Rectal smooth muscle tissue (tissue), 1 donor: ENCODE results near the gene RNF13.

ENCODE experiments used
- H3K27ac ChIP-seq: one replicate; pipeline ENCODE4 v1.7.0; 2013; ENCODE audit warnings: low read depth, low read length, inconsistent platforms
- H3K27me3 ChIP-seq: one replicate; pipeline ENCODE4 v1.7.0; 2013; ENCODE audit warnings: low read length; ENCODE audit not compliant: control insufficient read depth, insufficient read depth
- H3K36me3 ChIP-seq: one replicate; pipeline ENCODE4 v1.7.0; 2013; ENCODE audit warnings: low read length; ENCODE audit not compliant: control insufficient read depth, insufficient read depth
- H3K4me1 ChIP-seq: one replicate; pipeline ENCODE4 v1.7.0; 2013; ENCODE audit warnings: low read length; ENCODE audit not compliant: control insufficient read depth, insufficient read depth
- H3K4me3 ChIP-seq: one replicate; pipeline ENCODE4 v1.7.0; 2013; ENCODE audit warnings: low read length
- H3K9ac ChIP-seq: one replicate; pipeline ENCODE4 v1.7.0; 2013; ENCODE audit warnings: low read length

The RNF13 gene

DNA sequence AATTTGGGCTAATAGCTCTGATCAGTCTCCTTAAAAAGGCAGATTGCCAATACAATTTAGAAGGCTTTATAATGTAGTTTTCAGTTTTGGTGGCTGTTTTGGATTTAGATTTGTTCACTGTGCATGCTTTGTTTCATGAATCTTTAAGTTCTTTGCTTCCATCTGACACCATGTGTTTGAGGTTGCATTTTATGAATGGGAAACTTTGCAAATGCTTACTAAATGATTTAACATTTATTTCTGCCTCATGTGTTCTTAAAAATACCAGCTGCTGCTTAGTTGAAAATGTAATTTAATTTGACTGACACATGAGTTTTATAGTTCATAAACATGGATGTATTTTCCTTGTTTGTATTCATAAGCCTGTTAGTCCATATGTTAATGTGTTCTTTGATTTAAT, 78.6 kb downstream of the RNF13 start:
- no peak overlapping the region for H3K9ac ChIP-seq
- H3K4me1 ChIP-seq = no peaks in the 10 kb centered on the region
- no peak overlapping the region for H3K27ac ChIP-seq
- H3K4me3 ChIP-seq = no peak overlapping the region
- H3K27me3 ChIP-seq = no peaks in the 10 kb centered on the region
- no peaks in the 10 kb centered on the region for H3K36me3 ChIP-seq

GRCh38 chr3:149892371-149892770, 79.4 kb downstream of the RNF13 start:
- Histone ChIP-seq H3K27me3 (no peaks in the 10 kb centered on the region), H3K4me1 (no peaks in the 10 kb centered on the region), H3K36me3 (no peaks in the 10 kb centered on the region), H3K9ac (no peak overlapping the region), H3K4me3 (no peak overlapping the region), H3K27ac (no peak overlapping the region)

GRCh38 chr3:149894205-149894604, 81.2 kb downstream of the RNF13 start:
- Histone ChIP-seq H3K27ac (no peak overlapping the region), H3K4me3 (no peak overlapping the region), H3K9ac (no peak overlapping the region), H3K27me3 (no peaks in the 10 kb centered on the region), H3K36me3 (no peaks in the 10 kb centered on the region), H3K4me1 (no peaks in the 10 kb centered on the region)

DNA sequence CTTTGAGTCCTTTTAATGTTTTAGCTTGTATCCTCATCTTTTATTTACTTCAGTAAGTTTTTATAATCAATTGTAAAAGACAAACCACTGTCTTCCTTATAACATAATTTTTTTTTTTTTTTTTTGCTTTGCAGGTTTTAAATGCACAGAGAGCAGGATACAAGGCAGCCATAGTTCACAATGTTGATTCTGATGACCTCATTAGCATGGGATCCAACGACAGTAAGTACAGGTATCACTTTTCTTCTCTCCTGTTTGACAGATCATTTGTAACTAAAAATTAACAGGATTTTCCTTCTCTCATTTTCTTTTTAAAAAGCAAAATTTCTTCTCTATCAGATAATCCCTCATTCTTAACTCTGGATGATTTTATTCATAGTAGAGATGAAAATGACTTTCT, 82.3 kb downstream of the RNF13 start:
- Histone ChIP-seq H3K36me3 (no peaks in the 10 kb centered on the region), H3K27ac (no peak overlapping the region), H3K9ac (no peak overlapping the region), H3K4me3 (no peak overlapping the region), H3K27me3 (no peaks in the 10 kb centered on the region), H3K4me1 (no peaks in the 10 kb centered on the region)

GRCh38 chr3:149895769-149896168, 82.8 kb downstream of the RNF13 start:
- Histone ChIP-seq H3K4me3 (no peak overlapping the region), H3K4me1 (no peaks in the 10 kb centered on the region), H3K36me3 (no peaks in the 10 kb centered on the region), H3K9ac (no peak overlapping the region), H3K27me3 (no peaks in the 10 kb centered on the region), H3K27ac (no peak overlapping the region)

DNA sequence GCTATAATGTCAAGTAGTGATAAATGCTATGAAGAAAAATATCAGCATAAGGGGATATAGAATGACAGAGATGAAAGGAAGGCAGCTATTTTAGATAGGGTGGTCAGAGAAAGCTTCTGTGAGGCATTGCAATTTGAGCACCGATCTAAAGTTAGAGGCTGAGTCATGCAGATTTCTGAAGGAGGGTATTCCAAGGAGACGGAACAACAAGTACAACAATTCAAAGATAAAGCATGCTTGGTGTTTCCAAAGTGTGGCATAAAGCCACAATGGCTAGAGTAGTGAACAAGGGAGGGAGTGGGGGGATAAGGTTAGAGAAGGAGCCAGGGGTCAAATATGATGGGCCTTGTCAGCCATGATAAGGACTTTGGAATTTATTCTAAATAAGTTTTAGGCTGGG, 85.8 kb downstream of the RNF13 start:
- no peak overlapping the region for H3K27ac ChIP-seq
- H3K27me3 ChIP-seq = no peaks in the 10 kb centered on the region
- no peak overlapping the region for H3K9ac ChIP-seq
- H3K36me3 ChIP-seq = no peaks in the 10 kb centered on the region
- no peak overlapping the region for H3K4me3 ChIP-seq
- no peaks in the 10 kb centered on the region for H3K4me1 ChIP-seq

DNA sequence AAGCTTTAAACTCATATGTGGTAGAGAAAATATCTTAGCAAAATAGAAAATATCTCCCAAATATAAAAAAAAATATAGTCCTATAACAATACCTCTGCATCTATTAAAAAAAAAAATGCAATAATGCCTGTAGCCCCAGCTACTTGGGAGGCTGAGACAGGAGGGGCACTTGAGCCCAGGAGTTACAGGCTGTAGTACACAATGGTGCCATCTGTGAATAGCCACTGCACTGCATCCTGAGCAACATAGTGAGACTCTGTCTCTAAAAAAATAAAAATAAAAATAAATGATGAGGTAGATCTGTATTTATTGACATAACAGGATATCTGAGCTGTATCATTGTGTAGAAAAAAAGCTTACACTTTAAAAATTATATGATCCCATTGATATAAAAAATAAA, 87.3 kb downstream of the RNF13 start:
- no peak overlapping the region for H3K4me3 ChIP-seq
- no peak overlapping the region for H3K27ac ChIP-seq
- H3K27me3 ChIP-seq = no peaks in the 10 kb centered on the region

GRCh38 chr3:149901770-149902169, 88.8 kb downstream of the RNF13 start:
- Histone ChIP-seq H3K4me1 (no peaks in the 10 kb centered on the region), H3K36me3 (no peaks in the 10 kb centered on the region), H3K4me3 (no peak overlapping the region), H3K27ac (no peak overlapping the region), H3K27me3 (no peaks in the 10 kb centered on the region), H3K9ac (no peak overlapping the region)

More for the DNA sequence above, 87.3 kb downstream of the RNF13 start:
- Histone ChIP-seq H3K9ac (no peak overlapping the region), H3K36me3 (no peaks in the 10 kb centered on the region), H3K4me1 (no peaks in the 10 kb centered on the region)

DNA sequence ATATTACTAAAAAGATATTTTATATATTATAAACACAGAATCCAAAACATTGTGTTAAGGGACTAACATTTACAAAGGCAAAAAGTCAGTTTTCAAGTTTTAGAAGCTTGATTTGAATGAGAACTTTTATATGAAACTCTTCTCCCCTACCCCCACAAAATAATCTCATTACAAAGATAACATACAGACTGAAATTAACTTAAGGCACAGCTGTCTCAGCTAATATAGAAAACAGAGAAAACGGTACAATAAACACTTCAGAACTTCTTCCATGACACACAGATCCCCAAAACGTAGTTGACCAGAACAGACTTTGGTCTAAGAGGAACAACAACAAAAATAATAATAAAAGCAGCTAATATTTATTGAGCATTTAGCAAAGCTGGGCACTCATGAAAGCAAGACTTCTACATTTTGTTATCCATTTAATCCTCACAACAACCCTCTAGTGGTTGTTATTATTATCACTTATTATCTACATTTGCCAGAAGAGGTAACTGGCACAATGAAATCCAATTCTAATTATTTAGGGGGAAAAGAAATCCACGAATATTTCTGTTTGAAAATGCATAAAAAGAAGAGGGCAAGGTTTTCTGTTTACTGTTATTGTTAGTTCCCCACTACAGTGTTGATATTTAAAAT, 89.6 kb downstream of the RNF13 start:
- Histone ChIP-seq H3K27ac (no peak overlapping the region), H3K27me3 (no peaks in the 10 kb centered on the region), H3K4me1 (peaks cover 2% of the 10 kb centered on the region), H3K9ac (no peak overlapping the region), H3K4me3 (no peak overlapping the region), H3K36me3 (no peaks in the 10 kb centered on the region)

- Histone ChIP-seq H3K9ac (no peak overlapping the region), H3K4me1 (peaks cover 6% of the 10 kb centered on the region), H3K36me3 (no peaks in the 10 kb centered on the region), H3K4me3 (no peak overlapping the region), H3K27ac (no peak overlapping the region), H3K27me3 (no peaks in the 10 kb centered on the region)
Measured at GRCh38 chr3:149906036-149906435, 93.0 kb downstream of the RNF13 start.

DNA sequence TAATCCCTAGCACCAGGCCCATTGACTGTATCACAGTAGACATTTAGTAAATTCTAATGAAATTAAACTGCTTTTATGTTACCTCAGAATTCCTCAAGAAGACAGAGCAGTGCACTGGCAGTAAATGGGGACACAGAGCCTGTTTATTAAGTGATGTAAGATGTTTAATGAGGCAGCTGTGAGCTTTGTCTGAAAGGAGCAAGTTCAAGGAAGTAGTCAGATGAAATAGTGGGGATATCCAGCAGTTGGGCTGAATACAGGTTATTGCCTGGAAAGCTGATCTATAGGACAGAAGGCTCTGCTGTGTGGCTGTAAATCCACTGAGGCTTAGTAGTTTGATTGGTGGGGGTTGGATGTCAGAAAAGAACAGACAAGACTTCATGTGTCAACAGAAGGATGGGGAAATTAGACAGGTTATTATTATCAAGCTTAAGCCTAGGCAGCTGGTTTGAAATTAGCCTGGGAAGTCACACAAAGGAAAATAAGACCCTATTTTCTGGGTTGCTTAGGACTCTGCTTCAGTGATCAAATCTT, 95.5 kb downstream of the RNF13 start:
- Histone ChIP-seq H3K9ac (no peak overlapping the region), H3K36me3 (no peaks in the 10 kb centered on the region), H3K27me3 (no peaks in the 10 kb centered on the region), H3K4me3 (no peak overlapping the region), H3K4me1 (peaks cover 6% of the 10 kb centered on the region), H3K27ac (no peak overlapping the region)

DNA sequence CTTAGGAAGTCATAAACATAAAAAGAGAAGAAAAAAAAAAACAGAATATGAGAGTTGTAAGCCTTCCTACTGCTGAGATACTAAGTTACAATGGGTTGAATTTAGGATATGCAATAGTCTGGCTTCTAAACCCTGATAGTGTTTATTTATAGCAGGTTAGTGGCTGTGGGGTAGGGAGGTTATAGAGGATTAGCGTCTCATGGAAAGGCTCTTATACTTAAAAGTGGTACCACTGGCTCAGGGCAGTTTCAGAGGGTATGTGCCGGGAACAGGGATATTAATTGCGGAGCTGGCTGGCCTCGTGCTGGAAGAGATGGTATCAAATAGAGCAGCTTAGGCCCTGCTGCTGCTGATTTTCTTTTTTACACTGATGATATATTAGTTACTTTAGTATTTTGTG, 96.9 kb downstream of the RNF13 start:
- H3K4me1 ChIP-seq = peaks cover 6% of the 10 kb centered on the region

DNA sequence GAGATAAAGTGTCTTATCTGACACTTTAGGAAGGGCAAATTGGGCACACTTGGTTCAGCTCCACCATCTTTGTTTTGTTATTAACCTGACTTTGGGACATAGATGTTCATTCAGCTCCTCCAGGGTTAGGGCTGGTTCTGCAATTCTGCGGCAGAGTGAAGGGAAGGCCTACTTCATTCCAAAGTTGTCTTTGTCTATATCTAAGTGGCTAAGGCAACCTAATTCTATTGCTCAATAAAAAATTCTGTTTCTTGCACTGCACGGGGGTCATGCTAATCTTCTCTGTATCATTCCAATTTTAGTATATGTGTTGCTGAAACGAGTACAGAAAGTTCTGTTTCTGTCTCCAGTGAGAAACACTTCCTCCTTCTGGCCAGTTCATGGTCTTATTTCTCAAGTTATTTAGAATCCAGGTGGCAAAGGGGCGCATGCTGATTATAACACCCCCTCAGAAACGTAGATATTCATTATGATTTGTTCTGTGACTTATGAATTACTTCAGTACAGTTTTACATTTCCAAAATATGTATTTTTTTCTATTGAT, 104.2 kb downstream of the RNF13 start:
- Histone ChIP-seq H3K4me3 (no peak overlapping the region), H3K9ac (no peak overlapping the region), H3K27me3 (no peaks in the 10 kb centered on the region), H3K27ac (no peak overlapping the region), H3K4me1 (no peaks in the 10 kb centered on the region), H3K36me3 (peaks cover 2% of the 10 kb centered on the region)

More for the DNA sequence above, 96.9 kb downstream of the RNF13 start:
- H3K4me3 ChIP-seq = no peak overlapping the region
- no peaks in the 10 kb centered on the region for H3K36me3 ChIP-seq
- no peak overlapping the region for H3K9ac ChIP-seq
- no peak overlapping the region for H3K27ac ChIP-seq
- H3K27me3 ChIP-seq = no peaks in the 10 kb centered on the region
